HepG2 (cell line): ENCODE data around the gene DPH3. TPM values are rescaled to one million over a fixed set of nuclear protein-coding genes. Genes with fewer than 3 reads are reported as not detected.
A peak's percentile ranks its signal among the peaks of the same experiment; 100 is the strongest.

Experiments used
- AGO2 ChIP-seq: fragments of 200-400 bp; formaldehyde crosslinking; optimal IDR thresholded peaks from 2 replicates; pipeline ENCODE3; 2017; ENCODE audit warnings: mild to moderate bottlenecking, low read depth, low read length, moderate library complexity
- AHDC1 ChIP-seq: sonication (generic); formaldehyde crosslinking; IDR thresholded peaks from 2 replicates; pipeline ENCODE4 v1.5.1; 2020; ENCODE audit warnings: mild to moderate bottlenecking, missing genetic modification reagents, borderline replicate concordance
- ELF3 ChIP-seq: IDR thresholded peaks from 2 replicates; pipeline ENCODE4 v1.6.1; 2016; ENCODE audit warnings: missing genetic modification reagents, missing compliant biosample characterization
- GABPB1 ChIP-seq: IDR thresholded peaks from 2 replicates; pipeline ENCODE4 v1.6.1; 2016; ENCODE audit warnings: mild to moderate bottlenecking, missing genetic modification reagents, moderate library complexity, missing compliant biosample characterization
- HNRNPH1 ChIP-seq: fragments of 200-400 bp; formaldehyde crosslinking; optimal IDR thresholded peaks from 2 replicates; pipeline ENCODE3; 2017; ENCODE audit warnings: mild to moderate bottlenecking, low read depth, low read length
- IKZF5 ChIP-seq: IDR thresholded peaks from 2 replicates; pipeline ENCODE4 v1.6.1; 2018; ENCODE audit warnings: missing genetic modification reagents, mild to moderate bottlenecking, missing compliant biosample characterization
- JUN ChIP-seq: sonication (generic); formaldehyde crosslinking; IDR thresholded peaks from 2 replicates; pipeline ENCODE4 v1.4.0; 2020; ENCODE audit warnings: mild to moderate bottlenecking, missing genetic modification reagents
- MEIS1 ChIP-seq: sonication (generic); formaldehyde crosslinking; IDR thresholded peaks from 2 replicates; pipeline ENCODE4 v1.9.0; 2021; ENCODE audit warnings: mild to moderate bottlenecking, missing genetic modification reagents, moderate library complexity, borderline replicate concordance
- SALL1 ChIP-seq: sonication (generic); formaldehyde crosslinking; IDR thresholded peaks from 2 replicates; pipeline ENCODE4 v1.8.0; 2022; ENCODE audit warnings: mild to moderate bottlenecking, missing genetic modification reagents
- YY1 ChIP-seq: IDR thresholded peaks from 2 replicates; pipeline ENCODE4 v1.6.1; 2011; ENCODE audit warnings: low read length, low read depth, moderate library complexity, mild to moderate bottlenecking; ENCODE audit not compliant: insufficient read depth, insufficient replicate concordance
- ZIK1 ChIP-seq: sonication (generic); formaldehyde crosslinking; IDR thresholded peaks from 2 replicates; pipeline ENCODE4 v1.5.0; 2020; ENCODE audit warnings: mild to moderate bottlenecking, low read depth, missing genetic modification reagents, borderline replicate concordance
- ZNF335 ChIP-seq: sonication (generic); formaldehyde crosslinking; IDR thresholded peaks from 2 replicates; pipeline ENCODE4 v1.4.0; 2020; ENCODE audit warnings: missing genetic modification reagents
- ZNF367 ChIP-seq: sonication (generic); formaldehyde crosslinking; IDR thresholded peaks from 2 replicates; pipeline ENCODE4 v1.4.0; 2020; ENCODE audit warnings: missing genetic modification reagents, borderline replicate concordance
- ZNF597 ChIP-seq: sonication (generic); formaldehyde crosslinking; IDR thresholded peaks from 2 replicates; pipeline ENCODE4 v1.5.0; 2020; ENCODE audit warnings: missing genetic modification reagents
- ZNF598 ChIP-seq: sonication (generic); formaldehyde crosslinking; IDR thresholded peaks from 2 replicates; pipeline ENCODE4 v1.5.1; 2020; ENCODE audit warnings: mild to moderate bottlenecking, missing genetic modification reagents, borderline replicate concordance
- ZNF720 ChIP-seq: sonication (generic); formaldehyde crosslinking; IDR thresholded peaks from 2 replicates; pipeline ENCODE4 v1.4.0; 2020; ENCODE audit warnings: missing genetic modification reagents
- polyA plus RNA-seq, 8 experiments: library from polyadenylated mRNA; depleted of rRNA in 3 of 8; stranded (reverse) in 7 of 8; unstranded in 1 of 8; fragments of >200 nt; fragmentation: Illumina TruSeq in 4 of 8; extraction: Trizol in 4 of 8; gene quantifications; 2 replicates each; pipeline versions ENCODE4 v1.2.1 to v1.2.3, GENCODE V29; 2011 to 2016; ENCODE audit warnings: low read depth in 4 of 8, missing spikeins in 1 of 8, mixed read lengths in 1 of 8; ENCODE audit not compliant: insufficient read depth in 1 of 8
- total RNA-seq, 5 experiments: library from RNA; depleted of rRNA; stranded (reverse); fragments of >200 nt; fragmentation: Illumina TruSeq; extraction: Trizol; gene quantifications; 2 replicates each; pipeline ENCODE4 v1.2.3, GENCODE V29; 2016; ENCODE audit warnings: low read depth in 1 of 5
- TF ChIP-seq, protein P1 (sequence below): IDR thresholded peaks from 2 replicates; pipeline ENCODE4 v1.6.1; 2016; ENCODE audit warnings: low read depth, borderline replicate concordance
- TF ChIP-seq, protein P2 (sequence below): sonication (generic); formaldehyde crosslinking; IDR thresholded peaks from 2 replicates; pipeline ENCODE4 v1.4.0; 2020; ENCODE audit warnings: missing genetic modification reagents

Gene DPH3
- total and polyA plus RNA-seq, 2 of the 13 experiments (the other 11 are each of a cell fraction or from before 2014, with no cell fraction given) = 18.3 to 21.6 TPM

DNA sequence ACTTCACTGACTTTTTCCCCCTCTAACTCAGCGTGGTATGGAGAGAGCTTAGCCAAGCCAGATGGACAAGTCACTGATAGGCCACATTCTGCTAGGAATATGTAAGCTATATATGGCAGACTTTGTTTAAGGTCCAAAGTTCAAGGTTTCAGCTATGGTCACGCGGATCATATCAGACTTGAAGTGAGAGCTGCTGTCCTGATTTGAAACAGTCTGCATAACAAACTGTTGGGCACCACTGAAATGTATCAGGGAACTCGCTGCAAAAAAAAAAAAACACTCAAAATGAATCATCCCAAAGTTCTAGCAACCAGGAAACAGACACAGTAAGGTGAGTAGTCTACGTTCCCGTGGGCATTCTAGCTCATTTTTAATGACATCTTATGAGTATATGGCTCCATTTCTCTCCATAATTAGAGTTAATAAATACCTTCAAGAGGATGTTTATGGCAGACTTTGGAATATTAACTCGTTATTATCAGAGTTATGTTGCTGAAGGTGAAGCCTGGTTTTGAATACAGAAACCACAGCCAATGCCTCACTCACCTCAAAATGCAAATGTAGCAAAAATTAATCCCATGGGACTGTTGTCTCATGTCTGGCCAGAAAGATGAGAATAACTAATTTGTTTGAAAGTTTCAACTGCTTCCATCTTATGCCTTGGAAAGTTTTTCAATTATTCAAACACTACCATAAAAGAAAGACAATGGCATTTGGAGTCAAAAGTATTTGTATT is 12.3 kb downstream of the DPH3 start (continued):
- TF ChIP-seq ZNF597 (no peak), AGO2 (no peak), ELF3 (no peak; the same call in none of the 2 replicates), YY1 (no peak), ZNF335 (CRISPR knock-in tag) (no peak), ZNF720 (no peak), IKZF5 (0 out of 2 replicates have a peak, but pooled peaks have one; percentile 25), ZNF598 (CRISPR knock-in tag) (no peak), HNRNPH1 (no peak), AHDC1 (CRISPR knock-in tag) (no peak), JUN (CRISPR knock-in tag) (no peak), ZNF367 (no peak), MEIS1 (CRISPR knock-in tag) (no peak), ZIK1 (CRISPR knock-in tag) (no peak), SALL1 (peak; percentile 85; the same call in 1 of the 2 replicates), GABPB1 (no peak)
- TF ChIP-seq, protein P1, sequence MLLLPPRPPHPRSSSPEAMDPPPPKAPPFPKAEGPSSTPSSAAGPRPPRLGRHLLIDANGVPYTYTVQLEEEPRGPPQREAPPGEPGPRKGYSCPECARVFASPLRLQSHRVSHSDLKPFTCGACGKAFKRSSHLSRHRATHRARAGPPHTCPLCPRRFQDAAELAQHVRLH (CRISPR knock-in tag) = no peak
- TF ChIP-seq, protein P2, sequence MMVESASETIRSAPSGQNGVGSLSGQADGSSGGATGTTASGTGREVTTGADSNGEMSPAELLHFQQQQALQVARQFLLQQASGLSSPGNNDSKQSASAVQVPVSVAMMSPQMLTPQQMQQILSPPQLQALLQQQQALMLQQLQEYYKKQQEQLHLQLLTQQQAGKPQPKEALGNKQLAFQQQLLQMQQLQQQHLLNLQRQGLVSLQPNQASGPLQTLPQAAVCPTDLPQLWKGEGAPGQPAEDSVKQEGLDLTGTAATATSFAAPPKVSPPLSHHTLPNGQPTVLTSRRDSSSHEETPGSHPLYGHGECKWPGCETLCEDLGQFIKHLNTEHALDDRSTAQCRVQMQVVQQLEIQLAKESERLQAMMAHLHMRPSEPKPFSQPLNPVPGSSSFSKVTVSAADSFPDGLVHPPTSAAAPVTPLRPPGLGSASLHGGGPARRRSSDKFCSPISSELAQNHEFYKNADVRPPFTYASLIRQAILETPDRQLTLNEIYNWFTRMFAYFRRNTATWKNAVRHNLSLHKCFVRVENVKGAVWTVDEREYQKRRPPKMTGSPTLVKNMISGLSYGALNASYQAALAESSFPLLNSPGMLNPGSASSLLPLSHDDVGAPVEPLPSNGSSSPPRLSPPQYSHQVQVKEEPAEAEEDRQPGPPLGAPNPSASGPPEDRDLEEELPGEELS (CRISPR knock-in tag) = no peak
